K562 (cell line): ENCODE results near the gene PSMD13. TPM values are rescaled to one million over a fixed set of nuclear protein-coding genes. Genes with fewer than 3 reads are reported as not detected.

Experiments
- ATAC-seq: fragments of 200-7000 bp; cut with Tn5 transposase; 3 replicates; pipeline ENCODE4 v1.9.1; 2020; ENCODE audit warnings: moderate library complexity
- BruUV-seq: library from RNA; stranded (reverse); fragments of 400-500 nt; replicated peaks from 2 replicates; lab custom pipeline; 2021; lab: Mats Ljungman, UMichigan
- CTCF ChIA-PET: fragments of 300-600 bp; formaldehyde crosslinking; extraction: SDS; loops from one replicate; lab custom pipeline; 2021; ENCODE audit warnings: low intra/inter-chr PET ratio; lab: Yijun Ruan, JAX
- POLR2A ChIA-PET: fragments of 300-600, 350-650 bp; sonication (Branson Sonifier 250); formaldehyde crosslinking; extraction: SDS; loops from one replicate; lab custom pipeline; 2021; ENCODE audit warnings: antibody characterized with exemption, inconsistent platforms; lab: Yijun Ruan, JAX
- DNase-seq, 4 experiments: peaks; one replicate each; pipeline versions ENCODE4 v3.0.0 to v3.0.0-alpha.2; 2011 to 2018; ENCODE audit warnings: low spot score in 3 of 4, mixed read lengths in 3 of 4; ENCODE audit errors: extremely low read depth in 1 of 4
- FAIRE-seq: peaks from 2 replicates; lab custom pipeline; 2011; peaks lifted over from hg19 to GRCh38; lab: Jason Lieb, UNC
- H2AFZ ChIP-seq: 2 replicates; pipeline ENCODE4 v1.6.0; 2011; ENCODE audit warnings: low read depth, low read length, control low read depth, inconsistent platforms
- H3K27ac ChIP-seq: fragments of 200-600 bp; 3 replicates; pipeline ENCODE4 v1.8.0; 2011; ENCODE audit warnings: low read depth, mild to moderate bottlenecking, control low read depth, inconsistent platforms, low read length, moderate library complexity, mixed read lengths; ENCODE audit errors: extremely low read depth
- H3K27me3 ChIP-seq, 2 experiments: fragments of 300-600 bp in 1 of 2; 2 replicates in 1 of 2; 3 replicates in 1 of 2; pipeline versions ENCODE4 v1.6.0 to v1.8.0; 2011; ENCODE audit warnings: inconsistent platforms in 2 of 2, low read length in 2 of 2, mild to moderate bottlenecking in 1 of 2, mixed read lengths in 1 of 2, moderate library complexity in 1 of 2; ENCODE audit not compliant: control insufficient read depth in 2 of 2, insufficient read depth in 2 of 2
- H3K36me3 ChIP-seq: fragments of 300-600 bp; 3 replicates; pipeline ENCODE4 v1.8.0; 2011; ENCODE audit warnings: mild to moderate bottlenecking, low read length, inconsistent platforms; ENCODE audit not compliant: control insufficient read depth, insufficient read depth
- H3K4me1 ChIP-seq, 2 experiments: fragments of 200-600 bp in 1 of 2; replicated peaks in 1 of 2; 2 replicates in 1 of 2; 3 replicates in 1 of 2; pipeline versions ENCODE4 v1.5.1 to v1.8.0; 2011; ENCODE audit warnings: inconsistent platforms in 2 of 2, low read length in 2 of 2, mild to moderate bottlenecking in 1 of 2, mixed read lengths in 1 of 2, moderate library complexity in 1 of 2; ENCODE audit not compliant: control insufficient read depth in 2 of 2, insufficient read depth in 2 of 2
- H3K4me2 ChIP-seq: 2 replicates; pipeline ENCODE4 v1.6.1; 2011; ENCODE audit warnings: low read length, control low read depth, inconsistent platforms, mixed read lengths; ENCODE audit not compliant: insufficient read depth
- H3K4me3 ChIP-seq: fragments of 200-600 bp; sonication (generic), shearing (Covaris generic); 2 replicates; pipeline ENCODE4 v1.5.1; 2016; ENCODE audit warnings: control low read depth, inconsistent platforms
- H3K79me2 ChIP-seq: fragments of 200-600 bp; 3 replicates; pipeline ENCODE4 v1.8.0; 2011; ENCODE audit warnings: low read length, inconsistent platforms; ENCODE audit not compliant: control insufficient read depth, insufficient read depth
- H3K9ac ChIP-seq, 2 experiments: 2 replicates each; pipeline versions ENCODE4 v1.6.0 to v1.6.1; 2011; ENCODE audit warnings: low read depth in 2 of 2, low read length in 2 of 2, control low read depth in 1 of 2, inconsistent platforms in 1 of 2, mild to moderate bottlenecking in 1 of 2, mixed read lengths in 1 of 2; ENCODE audit not compliant: insufficient read depth in 1 of 2
- H3K9me1 ChIP-seq: one replicate; pipeline ENCODE4 v1.6.0; 2011; ENCODE audit warnings: inconsistent platforms, mild to moderate bottlenecking, low read length, moderate library complexity; ENCODE audit not compliant: control insufficient read depth, insufficient read depth
- H3K9me3 ChIP-seq: replicated peaks from 2 replicates; pipeline ENCODE4 v1.5.1; 2011; ENCODE audit warnings: low read depth, low read length, inconsistent platforms; ENCODE audit not compliant: control insufficient read depth, insufficient read depth
- H4K20me1 ChIP-seq: replicated peaks from 2 replicates; pipeline ENCODE4 v1.6.1; 2011; ENCODE audit warnings: low read length, inconsistent platforms, mixed read lengths; ENCODE audit not compliant: control insufficient read depth, insufficient read depth
- ELF2 ChIP-seq: fragments of 250-450 bp; sonication (Bioruptor Pico); IDR thresholded peaks from 2 replicates; pipeline ENCODE4 v1.5.0; 2021; ENCODE audit warnings: mild to moderate bottlenecking
- FUS ChIP-seq: fragments of 200-400 bp; formaldehyde crosslinking; optimal IDR thresholded peaks from 2 replicates; pipeline ENCODE3; 2017; ENCODE audit warnings: low read depth, low read length
- GTF2E2 ChIP-seq: fragments of 200-800 bp; sonication (Bioruptor generic); IDR thresholded peaks from 2 replicates; pipeline ENCODE4 v1.6.1; 2016; ENCODE audit warnings: missing genetic modification characterization, missing compliant biosample characterization
- KDM4B ChIP-seq, 2 experiments: fragments of 450-650 bp in 1 of 2; sonication (generic) in 1 of 2; IDR thresholded peaks; 2 replicates each; pipeline ENCODE4 v1.6.1; 2016 to 2017; ENCODE audit warnings: borderline replicate concordance in 2 of 2, antibody characterized with exemption in 1 of 2, low read depth in 1 of 2, mild to moderate bottlenecking in 1 of 2
- NR2F6 ChIP-seq: fragments of 450-650 bp; formaldehyde crosslinking; IDR thresholded peaks from 2 replicates; pipeline ENCODE4 v1.4.0; 2020; ENCODE audit warnings: mild to moderate bottlenecking
- SRSF3 ChIP-seq: fragments of 200-400 bp; formaldehyde crosslinking; IDR thresholded peaks from 2 replicates; pipeline ENCODE4 v1.6.1; 2016; ENCODE audit warnings: mild to moderate bottlenecking, low read length, moderate library complexity; ENCODE audit not compliant: insufficient read depth
- TRIM24 ChIP-seq, 2 experiments: fragments of 450-650 bp; IDR thresholded peaks; 2 replicates each; pipeline ENCODE4 v1.6.1; 2016
- ZNF253 ChIP-seq: fragments of 250-450 bp; sonication (Bioruptor Pico); conservative IDR thresholded peaks from 2 replicates; pipeline ENCODE4 v1.6.1; 2021; ENCODE audit warnings: mild to moderate bottlenecking
- ZNF699 ChIP-seq: fragments of 250-450 bp; sonication (Bioruptor Pico); IDR thresholded peaks from 2 replicates; pipeline ENCODE4 v1.8.0; 2021; ENCODE audit warnings: mild to moderate bottlenecking, moderate library complexity; ENCODE audit not compliant: insufficient replicate concordance
- ZNF77 ChIP-seq: fragments of 250-450 bp; sonication (Bioruptor Pico); IDR thresholded peaks from 2 replicates; pipeline ENCODE4 v1.5.0; 2020
- WGBS: fragments of 100-300 bp; shearing (Covaris generic); methylation state at CpG from one replicate; pipeline ENCODE4 v1.1.6; 2016; ENCODE audit warnings: low coverage, mixed read lengths; ENCODE audit not compliant: insufficient coverage; ENCODE audit errors: missing lambda C conversion rate; 5-methylcytosine and 5-hydroxymethylcytosine counted together
- in situ Hi-C: fragments of 300-500 bp; cut with MboI; formaldehyde crosslinking; loops from 4 replicates; pipeline ENCODE4 v1.15.0; 2018; ENCODE audit warnings: inconsistent platforms, mixed read lengths
- intact Hi-C: fragments of 100-400 bp; cut with micrococcal nuclease; formaldehyde crosslinking; loops from 2 replicates; pipeline ENCODE4 v1.14.2; 2022
- polyA plus RNA-seq, 8 experiments: library from polyadenylated mRNA; depleted of rRNA in 4 of 8; stranded (reverse) in 5 of 8; unstranded in 3 of 8; fragments of >200 nt; fragmentation: Nextera tagmentation in 2 of 8; fragmentation: Illumina TruSeq in 1 of 8; extraction: Ambion mirVana in 2 of 8; extraction: Trizol in 1 of 8; gene quantifications; 2 replicates each; pipeline versions ENCODE4 v1.2.1 to v1.2.3, GENCODE V29; 2011 to 2014; ENCODE audit warnings: inconsistent platforms in 1 of 8, missing spikeins in 1 of 8
- total RNA-seq, 7 experiments: library from RNA; depleted of rRNA in 6 of 7; stranded (reverse); fragments of >200 nt in 6 of 7; fragmentation: Illumina TruSeq in 2 of 7; extraction: Trizol in 2 of 7; gene quantifications; 2 replicates each; pipeline versions ENCODE4 v1.2.1 to v1.2.3, GENCODE V29; 2011 to 2021; ENCODE audit warnings: low replicate concordance in 1 of 7
- TF ChIP-seq, protein P1 (sequence below): fragments of 450-650 bp; formaldehyde crosslinking; IDR thresholded peaks from 2 replicates; pipeline ENCODE4 v1.4.0; 2022; ENCODE audit warnings: mild to moderate bottlenecking, moderate library complexity
- TF ChIP-seq, protein P2 (sequence below): sonication (generic); IDR thresholded peaks from 2 replicates; pipeline ENCODE4 v1.6.1; 2016
- TF ChIP-seq, protein P3 (sequence below): fragments of 450-650 bp; IDR thresholded peaks from 2 replicates; pipeline ENCODE4 v1.6.1; 2018; ENCODE audit not compliant: partially characterized antibody
- TF ChIP-seq, protein P4 (sequence below): fragments of 200-800 bp; sonication (Bioruptor generic); IDR thresholded peaks from 2 replicates; pipeline ENCODE4 v1.6.1; 2017; ENCODE audit warnings: missing genetic modification characterization, missing compliant biosample characterization
- TF ChIP-seq, protein P5 (sequence below): IDR thresholded peaks from 2 replicates; pipeline ENCODE4 v1.6.1; 2014; ENCODE audit warnings: antibody characterized with exemption

Gene PSMD13
- total and polyA plus RNA-seq, 9 of the 15 experiments (the other 6 are each of a cell fraction or from before 2014, with no cell fraction given) = 185 to 383 (median 267) TPM

DNA sequence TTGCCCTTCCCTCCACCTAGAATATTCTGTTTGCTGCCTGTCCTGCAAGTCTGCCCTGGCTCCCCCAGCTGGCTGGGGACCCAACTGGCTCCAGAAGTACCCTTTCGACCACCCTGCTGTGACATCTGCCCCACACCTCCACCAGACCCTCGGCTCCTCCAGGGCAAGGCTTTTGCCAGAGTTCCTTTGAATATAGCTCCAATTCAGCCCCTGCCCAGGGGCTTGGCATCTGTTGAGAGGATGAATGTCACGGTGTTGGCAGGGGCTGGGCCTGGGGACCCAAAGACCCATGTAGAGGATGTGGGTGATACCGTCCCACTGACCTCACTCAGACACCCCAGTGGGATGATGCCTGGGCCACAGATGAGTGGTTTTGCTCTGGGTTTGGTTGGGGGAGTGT is 45.4 kb downstream of the PSMD13 start:
- Histone ChIP-seq H2AFZ (no peak overlapping the region), H3K9me1 (no peaks in the 10 kb centered on the region), H4K20me1 (no peaks in the 10 kb centered on the region), H3K4me2 (no peak overlapping the region), H3K4me3 (no peak overlapping the region), H3K4me1 (peaks cover 20 to 66% of the 10 kb centered on the region in 2 experiments), H3K9me3 (no peaks in the 10 kb centered on the region; the same call in 1 of the 2 replicates), H3K27me3 (no peaks in the 10 kb centered on the region), H3K27ac (no peak overlapping the region), H3K79me2 (peaks cover 3% of the 10 kb centered on the region; the same call in 2 of the 3 replicates), H3K9ac (peak overlapping the region in 1 of 2 experiments; percentile 75; a peak in 1 of 4 replicates), H3K36me3 (peaks cover 3% of the 10 kb centered on the region; the same call in 1 of the 3 replicates)
- TF ChIP-seq SRSF3 (no peak), TRIM24 (IDR thresholded peaks at IDR 0.05) (no peak), ZNF699 (CRISPR knock-in tag) (no peak), ZNF253 (CRISPR knock-in tag) (no peak), NR2F6 (no peak), KDM4B (IDR thresholded peaks at IDR 0.05; ENCODE audit: borderline replicate concordance in 2 of 2, low read depth in 1 of 2) (no peak), ELF2 (CRISPR knock-in tag) (no peak), GTF2E2 (tag) (no peak), ZNF77 (no peak), FUS (no peak)
- TF ChIP-seq, protein P1, sequence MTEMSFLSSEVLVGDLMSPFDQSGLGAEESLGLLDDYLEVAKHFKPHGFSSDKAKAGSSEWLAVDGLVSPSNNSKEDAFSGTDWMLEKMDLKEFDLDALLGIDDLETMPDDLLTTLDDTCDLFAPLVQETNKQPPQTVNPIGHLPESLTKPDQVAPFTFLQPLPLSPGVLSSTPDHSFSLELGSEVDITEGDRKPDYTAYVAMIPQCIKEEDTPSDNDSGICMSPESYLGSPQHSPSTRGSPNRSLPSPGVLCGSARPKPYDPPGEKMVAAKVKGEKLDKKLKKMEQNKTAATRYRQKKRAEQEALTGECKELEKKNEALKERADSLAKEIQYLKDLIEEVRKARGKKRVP (CRISPR knock-in tag) = no peak
- TF ChIP-seq, protein P2, sequence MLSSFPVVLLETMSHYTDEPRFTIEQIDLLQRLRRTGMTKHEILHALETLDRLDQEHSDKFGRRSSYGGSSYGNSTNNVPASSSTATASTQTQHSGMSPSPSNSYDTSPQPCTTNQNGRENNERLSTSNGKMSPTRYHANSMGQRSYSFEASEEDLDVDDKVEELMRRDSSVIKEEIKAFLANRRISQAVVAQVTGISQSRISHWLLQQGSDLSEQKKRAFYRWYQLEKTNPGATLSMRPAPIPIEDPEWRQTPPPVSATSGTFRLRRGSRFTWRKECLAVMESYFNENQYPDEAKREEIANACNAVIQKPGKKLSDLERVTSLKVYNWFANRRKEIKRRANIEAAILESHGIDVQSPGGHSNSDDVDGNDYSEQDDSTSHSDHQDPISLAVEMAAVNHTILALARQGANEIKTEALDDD = no peak
- TF ChIP-seq, protein P3, sequence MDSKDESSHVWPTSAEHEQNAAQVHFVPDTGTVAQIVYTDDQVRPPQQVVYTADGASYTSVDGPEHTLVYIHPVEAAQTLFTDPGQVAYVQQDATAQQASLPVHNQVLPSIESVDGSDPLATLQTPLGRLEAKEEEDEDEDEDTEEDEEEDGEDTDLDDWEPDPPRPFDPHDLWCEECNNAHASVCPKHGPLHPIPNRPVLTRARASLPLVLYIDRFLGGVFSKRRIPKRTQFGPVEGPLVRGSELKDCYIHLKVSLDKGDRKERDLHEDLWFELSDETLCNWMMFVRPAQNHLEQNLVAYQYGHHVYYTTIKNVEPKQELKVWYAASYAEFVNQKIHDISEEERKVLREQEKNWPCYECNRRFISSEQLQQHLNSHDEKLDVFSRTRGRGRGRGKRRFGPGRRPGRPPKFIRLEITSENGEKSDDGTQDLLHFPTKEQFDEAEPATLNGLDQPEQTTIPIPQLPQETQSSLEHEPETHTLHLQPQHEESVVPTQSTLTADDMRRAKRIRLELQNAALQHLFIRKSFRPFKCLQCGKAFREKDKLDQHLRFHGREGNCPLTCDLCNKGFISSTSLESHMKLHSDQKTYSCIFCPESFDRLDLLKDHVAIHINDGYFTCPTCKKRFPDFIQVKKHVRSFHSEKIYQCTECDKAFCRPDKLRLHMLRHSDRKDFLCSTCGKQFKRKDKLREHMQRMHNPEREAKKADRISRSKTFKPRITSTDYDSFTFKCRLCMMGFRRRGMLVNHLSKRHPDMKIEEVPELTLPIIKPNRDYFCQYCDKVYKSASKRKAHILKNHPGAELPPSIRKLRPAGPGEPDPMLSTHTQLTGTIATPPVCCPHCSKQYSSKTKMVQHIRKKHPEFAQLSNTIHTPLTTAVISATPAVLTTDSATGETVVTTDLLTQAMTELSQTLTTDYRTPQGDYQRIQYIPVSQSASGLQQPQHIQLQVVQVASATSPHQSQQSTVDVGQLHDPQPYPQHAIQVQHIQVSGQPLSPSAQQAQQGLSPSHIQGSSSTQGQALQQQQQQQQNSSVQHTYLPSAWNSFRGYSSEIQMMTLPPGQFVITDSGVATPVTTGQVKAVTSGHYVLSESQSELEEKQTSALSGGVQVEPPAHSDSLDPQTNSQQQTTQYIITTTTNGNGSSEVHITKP = no peak
- TF ChIP-seq, protein P4, sequence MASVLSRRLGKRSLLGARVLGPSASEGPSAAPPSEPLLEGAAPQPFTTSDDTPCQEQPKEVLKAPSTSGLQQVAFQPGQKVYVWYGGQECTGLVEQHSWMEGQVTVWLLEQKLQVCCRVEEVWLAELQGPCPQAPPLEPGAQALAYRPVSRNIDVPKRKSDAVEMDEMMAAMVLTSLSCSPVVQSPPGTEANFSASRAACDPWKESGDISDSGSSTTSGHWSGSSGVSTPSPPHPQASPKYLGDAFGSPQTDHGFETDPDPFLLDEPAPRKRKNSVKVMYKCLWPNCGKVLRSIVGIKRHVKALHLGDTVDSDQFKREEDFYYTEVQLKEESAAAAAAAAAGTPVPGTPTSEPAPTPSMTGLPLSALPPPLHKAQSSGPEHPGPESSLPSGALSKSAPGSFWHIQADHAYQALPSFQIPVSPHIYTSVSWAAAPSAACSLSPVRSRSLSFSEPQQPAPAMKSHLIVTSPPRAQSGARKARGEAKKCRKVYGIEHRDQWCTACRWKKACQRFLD (CRISPR knock-in tag) = no peak
- TF ChIP-seq, protein P5, sequence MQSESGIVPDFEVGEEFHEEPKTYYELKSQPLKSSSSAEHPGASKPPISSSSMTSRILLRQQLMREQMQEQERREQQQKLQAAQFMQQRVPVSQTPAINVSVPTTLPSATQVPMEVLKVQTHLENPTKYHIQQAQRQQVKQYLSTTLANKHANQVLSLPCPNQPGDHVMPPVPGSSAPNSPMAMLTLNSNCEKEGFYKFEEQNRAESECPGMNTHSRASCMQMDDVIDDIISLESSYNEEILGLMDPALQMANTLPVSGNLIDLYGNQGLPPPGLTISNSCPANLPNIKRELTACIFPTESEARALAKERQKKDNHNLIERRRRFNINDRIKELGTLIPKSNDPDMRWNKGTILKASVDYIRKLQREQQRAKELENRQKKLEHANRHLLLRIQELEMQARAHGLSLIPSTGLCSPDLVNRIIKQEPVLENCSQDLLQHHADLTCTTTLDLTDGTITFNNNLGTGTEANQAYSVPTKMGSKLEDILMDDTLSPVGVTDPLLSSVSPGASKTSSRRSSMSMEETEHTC = no peak
- no peak for ATAC-seq
- in situ Hi-C loops (no loop called here), intact Hi-C loops (no loop called here)
- no peak for DNase-seq
- ChIA-PET POLR2A (interaction anchor here (1.0 kb wide), 2 partner anchors 11 to 73 kb away, joined by 3 read pairs; no protein-coding TSS in a partner anchor), CTCF (no interaction called here)
- no TSS peak for BruUV-seq
- 61% methylated on average over 4 of the region's 4 CpGs for WGBS
- FAIRE-seq = no peak
